A673 (cell line): ENCODE measurements around the gene FRK. TPM values are rescaled to one million over a fixed set of nuclear protein-coding genes. Genes with fewer than 3 reads are reported as not detected.

Source experiments
- BruUV-seq: library from RNA; stranded (reverse); fragments of 400-500 nt; replicated peaks from 2 replicates; lab custom pipeline; 2021; lab: Mats Ljungman, UMichigan
- CTCF ChIA-PET: fragments of 300-600 bp; sonication (Branson Sonifier 250); formaldehyde crosslinking; loops from one replicate; lab custom pipeline; 2022; ENCODE audit warnings: antibody characterized with exemption; lab: Charles Lee
- POLR2A ChIA-PET: fragments of 300-600 bp; sonication (Branson Sonifier 250); formaldehyde crosslinking; loops from one replicate; lab custom pipeline; 2022; ENCODE audit warnings: antibody characterized with exemption; ENCODE audit not compliant: low non-redundant PET; lab: Charles Lee
- DNase-seq: peaks from one replicate; pipeline ENCODE4 v3.0.0-alpha.2; 2015; ENCODE audit warnings: low spot score
- H3K27ac ChIP-seq: fragments of 200-600 bp; sonication (generic); 2 replicates; pipeline ENCODE4 v1.5.1; 2016; ENCODE audit warnings: mixed run types, low read depth, mild to moderate bottlenecking, mixed read lengths, antibody characterized with exemption, low read length; ENCODE audit not compliant: poor library complexity, severe bottlenecking
- H3K27me3 ChIP-seq: fragments of 200-600 bp; sonication (generic); replicated peaks from 2 replicates; pipeline ENCODE4 v1.6.1; 2017; ENCODE audit warnings: mixed run types, low read depth, mild to moderate bottlenecking, mixed read lengths, antibody characterized with exemption, low read length; ENCODE audit not compliant: insufficient read depth, poor library complexity
- H3K36me3 ChIP-seq: fragments of 200-600 bp; sonication (generic); 2 replicates; pipeline ENCODE4 v1.6.1; 2016; ENCODE audit warnings: mixed run types, mild to moderate bottlenecking, mixed read lengths, antibody characterized with exemption, low read length; ENCODE audit not compliant: insufficient read depth, poor library complexity, severe bottlenecking
- H3K4me1 ChIP-seq: fragments of 200-600 bp; sonication (generic); 2 replicates; pipeline ENCODE4 v1.6.1; 2017; ENCODE audit warnings: mixed run types, mild to moderate bottlenecking, mixed read lengths, antibody characterized with exemption, low read length; ENCODE audit not compliant: insufficient read depth, poor library complexity, severe bottlenecking
- H3K4me3 ChIP-seq: fragments of 200-600 bp; sonication (generic); 2 replicates; pipeline ENCODE4 v1.5.1; 2016; ENCODE audit warnings: low read depth, mixed run types, mild to moderate bottlenecking, mixed read lengths, low read length; ENCODE audit not compliant: poor library complexity, severe bottlenecking
- H3K9me3 ChIP-seq: fragments of 200-600 bp; sonication (generic); 2 replicates; pipeline ENCODE4 v1.6.1; 2016; ENCODE audit warnings: mixed run types, low read depth, mild to moderate bottlenecking, mixed read lengths, antibody characterized with exemption, low read length; ENCODE audit not compliant: poor library complexity, severe bottlenecking
- EZH2 ChIP-seq: fragments of 200-600 bp; sonication (generic); IDR thresholded peaks from 2 replicates; pipeline ENCODE4 v1.6.1; 2017; ENCODE audit warnings: borderline replicate concordance, low read depth, mild to moderate bottlenecking, mixed read lengths, antibody characterized with exemption, low read length; ENCODE audit not compliant: poor library complexity, severe bottlenecking
- intact Hi-C: fragments of 100-400 bp; cut with micrococcal nuclease; formaldehyde crosslinking; loops from one replicate; pipeline ENCODE4 v1.10.0; 2022; ENCODE audit not compliant: unreplicated experiment
- total RNA-seq: library from RNA; stranded (reverse); gene quantifications from 2 replicates; pipeline ENCODE4 v1.2.3, GENCODE V29; 2021
- TF ChIP-seq, protein P1 (sequence below): fragments of 300-800, 200-600 bp; sonication (generic); conservative IDR thresholded peaks from 2 replicates; pipeline ENCODE4 v1.5.1; 2017; ENCODE audit warnings: low read depth, mild to moderate bottlenecking, antibody characterized with exemption, low read length, moderate library complexity, mixed read lengths

The FRK gene
- total RNA-seq, 1 experiment from 2014 or later, result 12.3 TPM

DNA sequence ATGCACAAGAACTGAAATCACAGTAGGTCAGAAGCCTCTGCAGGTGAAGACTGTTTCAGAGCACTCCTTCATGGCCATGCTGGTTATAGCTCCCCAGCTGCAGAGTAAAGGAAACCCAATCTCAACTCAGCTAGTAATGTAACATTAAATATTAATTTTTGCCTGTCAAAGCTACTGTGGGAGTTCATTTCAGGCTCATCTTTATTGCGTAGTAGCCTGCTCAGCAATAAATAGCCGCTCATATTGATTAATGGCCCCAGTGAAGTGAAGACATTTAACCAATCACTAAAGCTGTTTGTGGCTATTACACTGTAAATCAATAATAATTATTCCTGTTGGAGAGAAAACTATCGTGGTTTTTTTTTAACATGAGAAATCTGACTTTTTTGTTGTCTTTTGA is 101.7 kb downstream of the FRK start:
- H3K4me3 ChIP-seq, result no peak overlapping the region
- TF ChIP-seq, protein P1, sequence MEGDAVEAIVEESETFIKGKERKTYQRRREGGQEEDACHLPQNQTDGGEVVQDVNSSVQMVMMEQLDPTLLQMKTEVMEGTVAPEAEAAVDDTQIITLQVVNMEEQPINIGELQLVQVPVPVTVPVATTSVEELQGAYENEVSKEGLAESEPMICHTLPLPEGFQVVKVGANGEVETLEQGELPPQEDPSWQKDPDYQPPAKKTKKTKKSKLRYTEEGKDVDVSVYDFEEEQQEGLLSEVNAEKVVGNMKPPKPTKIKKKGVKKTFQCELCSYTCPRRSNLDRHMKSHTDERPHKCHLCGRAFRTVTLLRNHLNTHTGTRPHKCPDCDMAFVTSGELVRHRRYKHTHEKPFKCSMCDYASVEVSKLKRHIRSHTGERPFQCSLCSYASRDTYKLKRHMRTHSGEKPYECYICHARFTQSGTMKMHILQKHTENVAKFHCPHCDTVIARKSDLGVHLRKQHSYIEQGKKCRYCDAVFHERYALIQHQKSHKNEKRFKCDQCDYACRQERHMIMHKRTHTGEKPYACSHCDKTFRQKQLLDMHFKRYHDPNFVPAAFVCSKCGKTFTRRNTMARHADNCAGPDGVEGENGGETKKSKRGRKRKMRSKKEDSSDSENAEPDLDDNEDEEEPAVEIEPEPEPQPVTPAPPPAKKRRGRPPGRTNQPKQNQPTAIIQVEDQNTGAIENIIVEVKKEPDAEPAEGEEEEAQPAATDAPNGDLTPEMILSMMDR, result no peak
- no peak for TF ChIP-seq EZH2
- no peaks in the 10 kb centered on the region for H3K4me1 ChIP-seq
- no peaks in the 10 kb centered on the region for H3K9me3 ChIP-seq
- BruUV-seq, result no TSS peak
- CTCF ChIA-PET, result no interaction called here
- no peaks in the 10 kb centered on the region for H3K36me3 ChIP-seq
- DNase-seq, result no peak
- no peaks in the 10 kb centered on the region for H3K27me3 ChIP-seq
- POLR2A ChIA-PET, result no interaction called here
- no peak overlapping the region for H3K27ac ChIP-seq
- intact Hi-C loops, result no loop called here

DNA sequence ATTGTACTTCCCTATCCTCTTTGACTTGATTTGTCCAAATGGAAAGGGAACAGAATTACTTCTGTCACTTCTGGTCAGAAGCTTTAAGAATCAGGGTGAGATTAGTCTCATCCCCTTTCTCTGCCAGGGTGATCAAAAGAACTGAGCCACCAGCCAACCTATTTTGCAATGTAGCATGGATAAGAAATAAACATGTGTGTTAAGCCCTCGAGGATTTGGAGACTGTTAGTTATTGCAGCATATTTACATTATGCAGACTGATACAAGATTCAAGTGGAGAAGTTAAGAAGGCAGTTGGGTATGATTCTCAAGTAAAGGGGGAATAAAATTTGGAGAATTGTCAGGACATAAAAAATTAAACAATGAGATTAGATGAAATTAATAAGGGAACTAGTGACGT is 106.0 kb downstream of the FRK start:
- Histone ChIP-seq H3K27ac (no peak overlapping the region), H3K4me1 (no peaks in the 10 kb centered on the region), H3K27me3 (no peaks in the 10 kb centered on the region), H3K36me3 (no peaks in the 10 kb centered on the region), H3K9me3 (no peaks in the 10 kb centered on the region), H3K4me3 (no peak overlapping the region)
- POLR2A ChIA-PET, result no interaction called here
- DNase-seq, result no peak
- BruUV-seq, result no TSS peak
- CTCF ChIA-PET, result no interaction called here
- intact Hi-C loops, result loop anchor here (2.0 kb wide), 1 partner anchor 14 kb away; no protein-coding TSS in a partner anchor
- TF ChIP-seq, protein P1, result no peak
- no peak for TF ChIP-seq EZH2

- Histone ChIP-seq H3K27ac (no peak overlapping the region), H3K4me3 (no peak overlapping the region), H3K9me3 (no peaks in the 10 kb centered on the region), H3K36me3 (peaks cover 6% of the 10 kb centered on the region), H3K4me1 (no peaks in the 10 kb centered on the region), H3K27me3 (no peaks in the 10 kb centered on the region)
- intact Hi-C loops, result no loop called here
- no peak for DNase-seq
- CTCF ChIA-PET, result no interaction called here
- TF ChIP-seq, protein P1, result no peak
- TF ChIP-seq EZH2, result no peak
- no TSS peak for BruUV-seq
- POLR2A ChIA-PET, result no interaction called here
Observed at GRCh38 chr6:115948751-115949150, 111.9 kb downstream of the FRK start.
